Hepatocyte (in vitro differentiated cells): Measurements from ENCODE around the gene UBE2Q2. TPM values are rescaled to one million over a fixed set of nuclear protein-coding genes. Genes with fewer than 3 reads are reported as not detected.
A peak's percentile ranks its signal among the peaks of the same experiment; 100 is the strongest.
"Not testable (repeated sequence)": the region's sequence is repeated elsewhere in the genome, so short reads cannot be mapped to it uniquely, and the experiment has no call there.

ENCODE experiments used
- DNase-seq: peaks from one replicate; pipeline ENCODE4 v3.0.0-alpha.2; 2016; ENCODE audit warnings: low spot score
- H2AFZ ChIP-seq: fragments of 200-600 bp; sonication (generic); 2 replicates; pipeline ENCODE4 v1.6.0; 2016; ENCODE audit warnings: antibody characterized with exemption, mild to moderate bottlenecking
- H3K27ac ChIP-seq: fragments of 200-600 bp; sonication (generic); 2 replicates; pipeline ENCODE4 v1.5.1; 2016; ENCODE audit warnings: mild to moderate bottlenecking
- H3K27me3 ChIP-seq: fragments of 200-600 bp; sonication (generic); 2 replicates; pipeline ENCODE4 v1.6.1; 2016
- H3K36me3 ChIP-seq: fragments of 200-600 bp; sonication (generic); replicated peaks from 2 replicates; pipeline ENCODE4 v1.5.1; 2016; ENCODE audit warnings: low read depth; ENCODE audit not compliant: insufficient read depth
- H3K4me1 ChIP-seq: fragments of 200-600 bp; sonication (generic); 2 replicates; pipeline ENCODE4 v1.5.1; 2016; ENCODE audit warnings: mild to moderate bottlenecking, moderate library complexity; ENCODE audit not compliant: insufficient read depth
- H3K4me2 ChIP-seq: fragments of 200-600 bp; sonication (generic); 2 replicates; pipeline ENCODE4 v1.6.0; 2016
- H3K4me3 ChIP-seq: fragments of 200-600 bp; sonication (generic); 2 replicates; pipeline ENCODE4 v1.5.1; 2016; ENCODE audit warnings: mild to moderate bottlenecking
- H3K79me2 ChIP-seq: fragments of 200-600 bp; sonication (generic); 2 replicates; pipeline ENCODE4 v1.6.0; 2017; ENCODE audit warnings: mild to moderate bottlenecking
- H3K9me2 ChIP-seq: fragments of 200-600 bp; sonication (generic); replicated peaks from 2 replicates; pipeline ENCODE4 v1.6.0; 2017; ENCODE audit warnings: mild to moderate bottlenecking; ENCODE audit not compliant: insufficient read depth
- H3K9me3 ChIP-seq: fragments of 200-600 bp; sonication (generic); 2 replicates; pipeline ENCODE4 v1.5.1; 2016; ENCODE audit warnings: low read depth, mild to moderate bottlenecking
- H4K20me1 ChIP-seq: fragments of 200-600 bp; sonication (generic); 2 replicates; pipeline ENCODE4 v1.6.0; 2016; ENCODE audit warnings: mild to moderate bottlenecking; ENCODE audit not compliant: insufficient read depth, poor library complexity, severe bottlenecking
- EZH2 ChIP-seq: fragments of 200-600 bp; sonication (generic); IDR thresholded peaks from 2 replicates; pipeline ENCODE4 v1.6.1; 2016; ENCODE audit warnings: antibody characterized with exemption, mild to moderate bottlenecking, borderline replicate concordance
- EZH2phosphoT487 ChIP-seq: fragments of 200-600 bp; sonication (generic); IDR thresholded peaks from one replicate; pipeline ENCODE4 v1.6.1; 2018; ENCODE audit warnings: antibody characterized with exemption, mild to moderate bottlenecking, low read depth, moderate library complexity; ENCODE audit not compliant: unreplicated experiment, severe bottlenecking
- WGBS: methylation state at CpG from one replicate; pipeline ENCODE4 v1.1.6; 2016; ENCODE audit warnings: low lambda C conversion rate; ENCODE audit errors: missing lambda C conversion rate; 5-methylcytosine and 5-hydroxymethylcytosine counted together
- polyA plus RNA-seq: library from polyadenylated mRNA; unstranded; fragments of >200 nt; fragmentation: Nextera tagmentation; extraction: Ambion mirVana; gene quantifications from 2 replicates; pipeline ENCODE4 v1.2.1, GENCODE V29; 2016
- total RNA-seq: library from RNA; depleted of rRNA; stranded (reverse); fragments of >200 nt; gene quantifications from 2 replicates; pipeline ENCODE4 v1.2.3, GENCODE V29; 2014
- TF ChIP-seq, protein P1 (sequence below): fragments of 200-600 bp; sonication (generic); IDR thresholded peaks from 2 replicates; pipeline ENCODE4 v1.5.1; 2016; ENCODE audit warnings: antibody characterized with exemption, mild to moderate bottlenecking; ENCODE audit not compliant: poor library complexity

UBE2Q2 gene
- total and polyA plus RNA-seq, 2 experiments from 2014 or later = 30.7 to 50.9 TPM

- Histone ChIP-seq H3K79me2 (peaks cover 38% of the 10 kb centered on the region), H3K4me2 (peak within 1 kb of the TSS; percentile 78), H2AFZ (peak within 1 kb of the TSS; percentile 86), H3K9me2 (no peaks in the 10 kb centered on the region), H3K27ac (peak within 1 kb of the TSS; percentile 94), H3K36me3 (no peaks in the 10 kb centered on the region), H3K9me3 (no peaks in the 10 kb centered on the region), H3K4me3 (peak within 1 kb of the TSS; percentile 80), H3K27me3 (no peaks in the 10 kb centered on the region), H4K20me1 (no peaks in the 10 kb centered on the region), H3K4me1 (peaks cover 19% of the 10 kb centered on the region)
- DNase-seq = peak; percentile 97
- 3% methylated on average over 55 of the region's 63 CpGs for WGBS
- TF ChIP-seq EZH2 (no peak), EZH2phosphoT487 (no peak)
- TF ChIP-seq, protein P1, sequence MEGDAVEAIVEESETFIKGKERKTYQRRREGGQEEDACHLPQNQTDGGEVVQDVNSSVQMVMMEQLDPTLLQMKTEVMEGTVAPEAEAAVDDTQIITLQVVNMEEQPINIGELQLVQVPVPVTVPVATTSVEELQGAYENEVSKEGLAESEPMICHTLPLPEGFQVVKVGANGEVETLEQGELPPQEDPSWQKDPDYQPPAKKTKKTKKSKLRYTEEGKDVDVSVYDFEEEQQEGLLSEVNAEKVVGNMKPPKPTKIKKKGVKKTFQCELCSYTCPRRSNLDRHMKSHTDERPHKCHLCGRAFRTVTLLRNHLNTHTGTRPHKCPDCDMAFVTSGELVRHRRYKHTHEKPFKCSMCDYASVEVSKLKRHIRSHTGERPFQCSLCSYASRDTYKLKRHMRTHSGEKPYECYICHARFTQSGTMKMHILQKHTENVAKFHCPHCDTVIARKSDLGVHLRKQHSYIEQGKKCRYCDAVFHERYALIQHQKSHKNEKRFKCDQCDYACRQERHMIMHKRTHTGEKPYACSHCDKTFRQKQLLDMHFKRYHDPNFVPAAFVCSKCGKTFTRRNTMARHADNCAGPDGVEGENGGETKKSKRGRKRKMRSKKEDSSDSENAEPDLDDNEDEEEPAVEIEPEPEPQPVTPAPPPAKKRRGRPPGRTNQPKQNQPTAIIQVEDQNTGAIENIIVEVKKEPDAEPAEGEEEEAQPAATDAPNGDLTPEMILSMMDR = no peak
These were observed 60.3 kb downstream of the UBE2Q2 start, which contains the start of gene FBXO22 for GRCh38 chr15:75903331-75904239. Gene FBXO22 (plus strand): TSS chr15:75903878. CDS start chr15:75903964, 86 bp downstream.

- no peak overlapping the region for H3K27ac ChIP-seq
- H3K27me3 ChIP-seq = no peaks in the 10 kb centered on the region
- H3K79me2 ChIP-seq = peaks cover 52% of the 10 kb centered on the region
- H3K36me3 ChIP-seq = peaks cover 7% of the 10 kb centered on the region
- H2AFZ ChIP-seq = no peak overlapping the region
- no peaks in the 10 kb centered on the region for H3K9me3 ChIP-seq
- peaks cover 19% of the 10 kb centered on the region for H3K4me1 ChIP-seq
- 90% methylated on average over 5 of the region's 5 CpGs for WGBS
- H3K4me2 ChIP-seq = peak overlapping the region; percentile 77
- TF ChIP-seq, protein P1 = no peak
- TF ChIP-seq EZH2 (no peak), EZH2phosphoT487 (no peak)
- no peak for DNase-seq
- H3K9me2 ChIP-seq = no peaks in the 10 kb centered on the region
- no peaks in the 10 kb centered on the region for H4K20me1 ChIP-seq
- H3K4me3 ChIP-seq = no peak overlapping the region
These were observed 62.0 kb downstream of the UBE2Q2 start for GRCh38 chr15:75905231-75905630.

DNA sequence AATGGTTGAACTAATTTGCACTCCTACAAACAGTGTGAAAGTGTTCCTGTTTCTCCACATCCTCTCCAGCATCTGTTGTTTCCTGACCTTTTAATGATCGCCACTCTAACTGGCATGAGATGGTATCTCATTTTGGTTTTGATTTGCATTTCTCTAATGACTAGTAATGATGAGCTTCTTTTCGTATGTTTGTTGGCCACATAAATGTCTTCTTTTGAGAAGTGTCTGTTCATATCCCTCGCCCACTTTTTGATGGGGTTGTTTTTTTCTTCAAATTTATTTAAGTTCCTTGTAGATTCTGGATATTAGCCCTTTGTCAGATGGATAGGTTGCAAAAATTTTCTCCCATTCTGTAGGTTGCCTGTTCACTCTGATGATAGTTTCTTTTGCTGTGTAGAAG is 67.1 kb downstream of the UBE2Q2 start:
- H3K4me1 ChIP-seq, DNase-seq, H4K20me1 ChIP-seq, H2AFZ ChIP-seq, H3K4me2 ChIP-seq, H3K4me3 ChIP-seq, H3K9me3 ChIP-seq, H3K27ac ChIP-seq, H3K27me3 ChIP-seq, H3K9me2 ChIP-seq: not testable (repeated sequence)
- WGBS = 98% methylated on average over 3 of the region's 3 CpGs
- Histone ChIP-seq H3K36me3 (peaks cover 12% of the 10 kb centered on the region), H3K79me2 (peaks cover 88% of the 10 kb centered on the region)

DNA sequence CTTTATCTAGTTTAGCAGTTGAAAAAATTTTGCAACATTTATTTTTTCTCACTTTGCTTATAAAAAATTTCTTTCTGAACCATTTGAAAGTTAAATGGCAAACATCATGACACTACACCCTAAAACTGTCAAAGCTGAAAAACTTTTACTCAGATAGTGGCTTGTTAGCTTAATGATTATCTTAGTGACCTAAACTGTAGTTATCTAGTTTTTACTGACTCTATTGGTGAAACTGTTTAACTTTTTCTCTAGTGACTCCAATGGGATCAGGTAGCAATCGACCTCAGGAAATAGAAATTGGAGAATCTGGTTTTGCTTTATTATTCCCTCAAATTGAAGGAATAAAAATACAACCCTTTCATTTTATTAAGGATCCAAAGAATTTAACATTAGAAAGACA is 73.7 kb downstream of the UBE2Q2 start:
- Histone ChIP-seq H3K9me3 (no peaks in the 10 kb centered on the region), H3K27ac (no peak overlapping the region), H2AFZ (no peak overlapping the region), H3K36me3 (peaks cover 4% of the 10 kb centered on the region), H3K27me3 (no peaks in the 10 kb centered on the region), H3K4me3 (no peak overlapping the region), H3K9me2 (no peaks in the 10 kb centered on the region), H3K79me2 (peaks cover 47% of the 10 kb centered on the region), H3K4me2 (no peak overlapping the region), H4K20me1 (no peaks in the 10 kb centered on the region), H3K4me1 (no peaks in the 10 kb centered on the region)
- no peak for DNase-seq
- TF ChIP-seq, protein P1 = no peak
- TF ChIP-seq EZH2phosphoT487 (no peak), EZH2 (no peak)
- WGBS = 63% methylated on average over 1 of the region's 1 CpG
